MM.1S (cell line): ENCODE results near the gene GRIK4.

Source experiments
- EZH2phosphoT487 ChIP-seq: fragments of 300-600 bp; sonication (generic); IDR thresholded peaks from 2 replicates; pipeline ENCODE4 v1.6.1; 2018; ENCODE audit warnings: antibody characterized with exemption, low read length
- TF ChIP-seq, protein P1 (sequence below): fragments of 300-600 bp; sonication (generic); IDR thresholded peaks from 2 replicates; pipeline ENCODE4 v1.5.1; 2016; ENCODE audit warnings: antibody characterized with exemption, low read length, mixed read lengths

DNA sequence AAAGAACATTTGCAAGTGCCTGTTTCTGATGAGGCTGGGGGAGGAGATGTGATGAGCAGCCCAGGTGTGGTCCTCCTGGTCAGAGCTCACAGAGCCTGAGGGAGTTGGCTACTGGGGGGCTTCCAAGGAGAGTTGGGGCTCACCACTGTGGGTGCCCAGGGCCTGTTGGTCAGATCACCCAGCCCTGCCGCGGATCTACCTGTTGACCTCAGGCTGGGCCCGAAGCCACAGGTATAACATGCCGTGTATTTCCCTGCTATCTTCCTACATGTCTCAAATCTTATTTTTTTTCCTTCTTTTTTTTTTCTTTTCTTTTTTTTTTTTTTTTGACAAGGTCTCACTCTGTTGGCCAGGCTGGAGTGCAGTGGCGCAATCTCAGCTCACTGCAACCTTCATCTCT, 312.7 kb downstream of the GRIK4 start:
- TF ChIP-seq, protein P1, sequence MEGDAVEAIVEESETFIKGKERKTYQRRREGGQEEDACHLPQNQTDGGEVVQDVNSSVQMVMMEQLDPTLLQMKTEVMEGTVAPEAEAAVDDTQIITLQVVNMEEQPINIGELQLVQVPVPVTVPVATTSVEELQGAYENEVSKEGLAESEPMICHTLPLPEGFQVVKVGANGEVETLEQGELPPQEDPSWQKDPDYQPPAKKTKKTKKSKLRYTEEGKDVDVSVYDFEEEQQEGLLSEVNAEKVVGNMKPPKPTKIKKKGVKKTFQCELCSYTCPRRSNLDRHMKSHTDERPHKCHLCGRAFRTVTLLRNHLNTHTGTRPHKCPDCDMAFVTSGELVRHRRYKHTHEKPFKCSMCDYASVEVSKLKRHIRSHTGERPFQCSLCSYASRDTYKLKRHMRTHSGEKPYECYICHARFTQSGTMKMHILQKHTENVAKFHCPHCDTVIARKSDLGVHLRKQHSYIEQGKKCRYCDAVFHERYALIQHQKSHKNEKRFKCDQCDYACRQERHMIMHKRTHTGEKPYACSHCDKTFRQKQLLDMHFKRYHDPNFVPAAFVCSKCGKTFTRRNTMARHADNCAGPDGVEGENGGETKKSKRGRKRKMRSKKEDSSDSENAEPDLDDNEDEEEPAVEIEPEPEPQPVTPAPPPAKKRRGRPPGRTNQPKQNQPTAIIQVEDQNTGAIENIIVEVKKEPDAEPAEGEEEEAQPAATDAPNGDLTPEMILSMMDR: no peak
- no peak for TF ChIP-seq EZH2phosphoT487
